Activated CD4-positive, alpha-beta T cell treated with anti-CD3 and anti-CD28 coated beads, Interleukin-2, amount 10 ng/mL, durations not matched to agents 7 days and 5 days (primary cell): ENCODE measurements around the gene ITGB8. TPM values are rescaled to one million over a fixed set of nuclear protein-coding genes. Genes with fewer than 3 reads are reported as not detected.
"Not testable (repeated sequence)": the region's sequence is repeated elsewhere in the genome, so short reads cannot be mapped to it uniquely, and the experiment has no call there.

Experiments
- CTCF ChIA-PET: fragments of 350-600 bp; sonication (Branson Sonifier 250); formaldehyde crosslinking; loops from one replicate; lab custom pipeline; 2021; ENCODE audit warnings: antibody characterized with exemption; lab: Charles Lee
- POLR2A ChIA-PET: fragments of 350-600 bp; sonication (Branson Sonifier 250); formaldehyde crosslinking; loops from one replicate; lab custom pipeline; 2021; ENCODE audit warnings: antibody characterized with exemption; lab: Charles Lee
- DNase-seq: peaks from one replicate; pipeline ENCODE4 v3.0.0-alpha.2; 2020
- H3K27ac Mint-ChIP-seq: one replicate; pipeline ENCODE4 v1.8.0; 2021; ENCODE audit warnings: mild to moderate bottlenecking, moderate library complexity, mixed read lengths
- H3K27me3 Mint-ChIP-seq: one replicate; pipeline ENCODE4 v1.8.0; 2021; ENCODE audit warnings: mixed read lengths
- H3K36me3 Mint-ChIP-seq: one replicate; pipeline ENCODE4 v1.8.0; 2021; ENCODE audit warnings: low read depth, mixed read lengths
- H3K4me1 Mint-ChIP-seq: one replicate; pipeline ENCODE4 v1.8.0; 2021; ENCODE audit warnings: mixed read lengths
- H3K4me3 Mint-ChIP-seq: one replicate; pipeline ENCODE4 v1.8.0; 2021; ENCODE audit warnings: mild to moderate bottlenecking, moderate library complexity, mixed read lengths
- H3K9me3 Mint-ChIP-seq: one replicate; pipeline ENCODE4 v1.8.0; 2021; ENCODE audit warnings: mixed read lengths
- total RNA-seq, 2 experiments: library from RNA; stranded (reverse); gene quantifications; one replicate each; pipeline ENCODE4 v1.2.3, GENCODE V29; 2021

ITGB8 gene
- total RNA-seq, 2 experiments from 2014 or later = not detected

DNA sequence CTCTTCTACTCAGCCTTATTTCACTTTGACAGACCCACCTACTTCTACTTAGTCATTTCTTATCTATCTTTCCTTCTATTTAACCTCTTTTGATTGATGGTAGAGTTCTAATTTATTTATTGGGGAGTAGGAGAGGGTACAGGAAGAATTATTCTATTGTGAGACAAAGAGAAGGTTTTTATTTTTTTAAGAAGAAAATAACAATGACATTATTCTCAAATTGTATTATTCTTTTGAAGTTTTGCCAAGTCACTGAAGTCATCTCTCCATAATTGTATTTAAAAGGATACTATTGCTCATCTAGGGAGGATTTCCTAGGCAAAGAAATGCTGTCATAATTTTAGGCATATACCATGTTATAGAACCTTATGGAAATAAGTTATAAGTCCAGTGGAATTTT, 52.7 kb downstream of the ITGB8 start:
- Mint-ChIP-seq H3K27me3 (no peaks in the 10 kb centered on the region), H3K27ac (no peak overlapping the region), H3K4me3 (no peak overlapping the region), H3K4me1 (no peaks in the 10 kb centered on the region), H3K9me3 (no peaks in the 10 kb centered on the region), H3K36me3 (no peaks in the 10 kb centered on the region)
- ChIA-PET POLR2A (no interaction called here), CTCF (no interaction called here)
- no peak for DNase-seq

- H3K4me3 Mint-ChIP-seq = no peak overlapping the region
- CTCF ChIA-PET = no interaction called here
- no peaks in the 10 kb centered on the region for H3K9me3 Mint-ChIP-seq
- no peaks in the 10 kb centered on the region for H3K27me3 Mint-ChIP-seq
- H3K27ac Mint-ChIP-seq = no peak overlapping the region
- no peaks in the 10 kb centered on the region for H3K4me1 Mint-ChIP-seq
- DNase-seq = no peak
- POLR2A ChIA-PET = no interaction called here
- H3K36me3 Mint-ChIP-seq = no peaks in the 10 kb centered on the region
Measured at GRCh38 chr7:20385126-20385525, 54.4 kb downstream of the ITGB8 start.

DNA sequence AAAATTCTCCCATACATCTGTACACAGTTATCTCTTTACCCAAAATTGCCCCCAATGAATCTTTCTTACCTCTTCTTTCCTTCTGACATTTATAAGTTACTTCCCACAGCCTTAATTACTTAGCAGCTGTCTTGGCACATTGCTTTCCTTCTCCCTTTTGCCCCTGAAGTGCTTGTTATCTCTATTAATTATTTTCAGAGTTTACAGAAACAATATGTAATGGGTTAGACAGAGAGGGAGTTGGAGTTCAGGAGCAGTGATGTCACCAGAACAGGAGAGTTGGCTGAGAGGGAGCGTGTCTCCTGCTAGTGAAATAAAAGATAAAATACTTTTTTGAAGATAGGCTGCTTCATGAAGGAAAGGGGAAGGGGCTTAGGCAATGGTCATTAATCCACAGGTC, 57.4 kb downstream of the ITGB8 start:
- Mint-ChIP-seq H3K9me3 (no peaks in the 10 kb centered on the region), H3K4me3 (no peak overlapping the region), H3K27me3 (no peaks in the 10 kb centered on the region), H3K27ac (no peak overlapping the region), H3K36me3 (no peaks in the 10 kb centered on the region), H3K4me1 (no peaks in the 10 kb centered on the region)
- CTCF ChIA-PET = no interaction called here
- POLR2A ChIA-PET = no interaction called here
- no peak for DNase-seq

DNA sequence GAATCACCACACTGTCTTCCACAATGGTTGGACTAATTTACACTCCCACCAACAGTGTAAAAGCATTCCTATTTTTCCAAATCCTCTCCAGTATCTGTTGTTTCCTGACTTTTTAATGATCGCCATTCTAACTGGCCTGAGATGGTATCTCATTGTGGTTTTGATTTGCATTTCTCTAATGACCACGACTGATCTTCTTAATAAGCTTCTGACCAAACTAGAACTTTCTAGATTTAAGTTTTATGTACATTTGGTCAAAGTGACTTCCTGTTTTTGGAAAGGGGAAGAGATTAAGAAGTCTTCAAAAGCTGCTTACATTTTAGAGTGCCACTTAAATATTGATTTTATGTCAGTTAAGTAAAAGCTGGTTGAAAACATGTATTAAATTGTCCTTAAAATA, 58.5 kb downstream of the ITGB8 start:
- H3K36me3 Mint-ChIP-seq, H3K4me3 Mint-ChIP-seq, DNase-seq, H3K9me3 Mint-ChIP-seq, H3K4me1 Mint-ChIP-seq, H3K27me3 Mint-ChIP-seq, POLR2A ChIA-PET, CTCF ChIA-PET, H3K27ac Mint-ChIP-seq: not testable (repeated sequence)

GRCh38 chr7:20393021-20393610, 62.4 kb downstream of the ITGB8 start:
- Mint-ChIP-seq H3K4me1 (no peaks in the 10 kb centered on the region), H3K27ac (no peak overlapping the region), H3K27me3 (no peaks in the 10 kb centered on the region), H3K4me3 (no peak overlapping the region), H3K36me3 (no peaks in the 10 kb centered on the region), H3K9me3 (no peaks in the 10 kb centered on the region)
- POLR2A ChIA-PET = no interaction called here
- CTCF ChIA-PET = no interaction called here
- DNase-seq = no peak

- no peaks in the 10 kb centered on the region for H3K9me3 Mint-ChIP-seq
- CTCF ChIA-PET = no interaction called here
- POLR2A ChIA-PET = no interaction called here
Measured at GRCh38 chr7:20393616-20394015, 62.9 kb downstream of the ITGB8 start.

DNA sequence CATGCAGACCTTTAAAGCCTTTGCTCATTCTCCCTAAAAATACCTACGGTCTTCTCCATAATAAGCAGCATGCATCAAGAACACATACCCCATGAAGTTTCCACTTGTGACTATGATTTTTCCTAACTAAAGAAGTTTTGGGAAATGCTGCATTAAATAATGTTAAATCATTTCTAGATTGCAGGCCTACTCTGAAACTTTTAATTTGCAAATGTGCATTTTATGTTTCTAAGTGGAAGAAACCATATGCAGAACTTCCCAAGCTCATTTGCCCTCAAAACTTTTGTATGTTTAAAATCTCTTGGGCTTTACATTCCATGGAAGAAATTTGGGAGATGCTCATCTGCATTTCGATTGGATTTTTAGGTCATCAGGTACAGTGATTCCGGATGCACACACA, 63.6 kb downstream of the ITGB8 start:
- no peak for DNase-seq
- Mint-ChIP-seq H3K27me3 (no peaks in the 10 kb centered on the region), H3K9me3 (no peaks in the 10 kb centered on the region), H3K4me1 (no peaks in the 10 kb centered on the region), H3K36me3 (no peaks in the 10 kb centered on the region), H3K27ac (no peak overlapping the region), H3K4me3 (no peak overlapping the region)
- CTCF ChIA-PET = no interaction called here
- POLR2A ChIA-PET = no interaction called here

More at GRCh38 chr7:20393616-20394015, 62.9 kb downstream of the ITGB8 start:
- no peak overlapping the region for H3K4me3 Mint-ChIP-seq
- H3K27me3 Mint-ChIP-seq = no peaks in the 10 kb centered on the region
- DNase-seq = no peak
- H3K36me3 Mint-ChIP-seq = no peaks in the 10 kb centered on the region
- no peak overlapping the region for H3K27ac Mint-ChIP-seq
- no peaks in the 10 kb centered on the region for H3K4me1 Mint-ChIP-seq

DNA sequence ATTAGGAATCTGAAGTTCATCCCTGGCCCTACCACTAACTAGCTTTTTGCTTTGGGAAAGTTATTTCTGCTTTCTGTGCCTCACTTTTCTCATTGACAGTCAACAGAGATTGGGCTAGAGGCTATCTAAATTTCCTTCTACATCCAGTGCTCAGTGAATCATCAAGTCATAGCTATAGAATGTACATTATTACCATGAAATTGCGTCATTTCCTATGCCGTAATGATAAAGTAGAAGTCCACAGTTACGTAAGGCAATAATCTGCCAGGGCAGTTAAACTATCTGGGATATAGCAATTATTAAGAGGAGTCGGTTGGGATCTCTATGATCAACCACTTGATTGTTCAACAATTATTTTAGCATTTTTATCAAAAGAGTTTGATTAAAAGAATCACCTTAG, 64.4 kb downstream of the ITGB8 start:
- Mint-ChIP-seq H3K4me1 (no peaks in the 10 kb centered on the region), H3K4me3 (no peak overlapping the region), H3K36me3 (no peaks in the 10 kb centered on the region), H3K27ac (no peak overlapping the region), H3K27me3 (no peaks in the 10 kb centered on the region), H3K9me3 (no peaks in the 10 kb centered on the region)
- ChIA-PET POLR2A (no interaction called here), CTCF (no interaction called here)
- DNase-seq = no peak

DNA sequence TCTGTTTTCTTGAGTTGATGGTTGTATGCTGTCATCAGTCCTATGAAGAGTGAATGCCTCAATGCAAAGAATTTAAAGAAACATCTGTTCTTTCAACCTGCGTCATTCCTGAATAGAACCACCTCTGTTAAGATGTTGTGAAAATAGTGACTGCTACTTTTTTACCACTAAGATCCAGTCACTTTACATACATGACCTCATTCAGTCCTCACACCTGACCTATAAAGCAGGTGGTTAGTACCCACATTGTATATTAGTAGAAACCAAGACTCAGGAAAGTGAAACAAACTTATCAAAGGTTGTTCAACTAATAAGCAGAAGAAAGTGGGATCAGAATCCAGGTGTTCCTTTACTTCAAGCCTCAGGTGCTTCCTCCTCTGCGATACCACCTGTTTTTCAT, 64.8 kb downstream of the ITGB8 start:
- Mint-ChIP-seq H3K27me3 (no peaks in the 10 kb centered on the region), H3K27ac (no peak overlapping the region), H3K4me1 (no peaks in the 10 kb centered on the region), H3K4me3 (no peak overlapping the region), H3K36me3 (no peaks in the 10 kb centered on the region), H3K9me3 (no peaks in the 10 kb centered on the region)
- ChIA-PET CTCF (no interaction called here), POLR2A (no interaction called here)
- no peak for DNase-seq

DNA sequence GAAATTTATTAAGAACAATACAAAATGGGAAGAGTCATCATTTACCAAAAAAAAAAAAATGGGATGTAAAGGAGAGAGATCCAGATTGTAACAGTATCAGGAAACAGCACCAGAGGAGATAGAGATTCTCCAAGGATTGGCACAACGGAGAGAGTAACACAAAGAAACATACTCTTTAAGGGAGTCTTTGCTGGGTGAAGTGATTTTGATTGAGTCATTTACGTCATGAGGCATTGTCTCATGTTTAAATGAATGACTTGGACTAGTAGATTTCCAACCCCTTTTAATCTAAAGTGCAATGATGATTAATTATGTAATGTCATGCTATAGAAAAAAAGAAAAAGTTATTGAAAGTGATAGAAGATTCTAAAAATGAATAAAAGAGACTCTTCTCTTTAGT, 68.8 kb downstream of the ITGB8 start:
- Mint-ChIP-seq H3K4me1 (no peaks in the 10 kb centered on the region), H3K27ac (no peak overlapping the region), H3K27me3 (no peaks in the 10 kb centered on the region), H3K36me3 (no peaks in the 10 kb centered on the region), H3K4me3 (no peak overlapping the region), H3K9me3 (no peaks in the 10 kb centered on the region)
- no peak for DNase-seq
- POLR2A ChIA-PET = no interaction called here
- CTCF ChIA-PET = no interaction called here

- CTCF ChIA-PET = no interaction called here
- H3K27ac Mint-ChIP-seq = no peak overlapping the region
- no peaks in the 10 kb centered on the region for H3K9me3 Mint-ChIP-seq
Measured at GRCh38 chr7:20401861-20402746, 71.4 kb downstream of the ITGB8 start.

GRCh38 chr7:20402747-20403230, 72.1 kb downstream of the ITGB8 start:
- DNase-seq = no peak
- no peaks in the 10 kb centered on the region for H3K9me3 Mint-ChIP-seq
- H3K4me3 Mint-ChIP-seq = no peak overlapping the region
- no peaks in the 10 kb centered on the region for H3K36me3 Mint-ChIP-seq
- POLR2A ChIA-PET = no interaction called here
- H3K4me1 Mint-ChIP-seq = no peaks in the 10 kb centered on the region
- CTCF ChIA-PET = interaction anchor here (0.6 kb wide), 1 partner anchor 829 kb away, joined by 3 read pairs; no protein-coding TSS in a partner anchor
- H3K27me3 Mint-ChIP-seq = no peaks in the 10 kb centered on the region
- no peak overlapping the region for H3K27ac Mint-ChIP-seq

More at GRCh38 chr7:20401861-20402746, 71.4 kb downstream of the ITGB8 start:
- Mint-ChIP-seq H3K4me1 (no peaks in the 10 kb centered on the region), H3K4me3 (no peak overlapping the region), H3K27me3 (no peaks in the 10 kb centered on the region), H3K36me3 (no peaks in the 10 kb centered on the region)
- POLR2A ChIA-PET = no interaction called here
- no peak for DNase-seq

DNA sequence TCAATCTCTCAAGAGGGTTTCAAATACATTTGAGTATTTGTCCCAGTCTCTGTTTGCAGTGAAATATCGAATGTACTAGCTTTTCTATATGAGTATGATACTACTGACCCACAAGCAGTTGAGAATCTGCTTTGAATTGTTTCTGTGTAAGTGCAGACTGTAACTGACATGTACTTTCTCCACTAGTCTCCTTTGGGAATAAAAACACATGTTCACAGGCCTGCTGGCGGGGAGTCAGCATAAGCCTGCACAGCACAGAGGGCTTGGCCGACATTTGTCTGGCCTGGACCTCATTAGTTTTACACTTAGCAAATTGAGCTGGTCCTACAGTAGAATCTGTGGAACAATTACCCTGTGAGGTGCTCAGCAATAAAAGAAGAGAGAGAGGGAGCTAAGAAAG, 72.6 kb downstream of the ITGB8 start:
- no peaks in the 10 kb centered on the region for H3K36me3 Mint-ChIP-seq
- no peak for DNase-seq
- no peaks in the 10 kb centered on the region for H3K27me3 Mint-ChIP-seq
- no peaks in the 10 kb centered on the region for H3K9me3 Mint-ChIP-seq
- POLR2A ChIA-PET = no interaction called here
- CTCF ChIA-PET = interaction anchor here (0.6 kb wide), 1 partner anchor 828 kb away, joined by 3 read pairs; no protein-coding TSS in a partner anchor
- H3K4me3 Mint-ChIP-seq = no peak overlapping the region
- no peak overlapping the region for H3K27ac Mint-ChIP-seq
- H3K4me1 Mint-ChIP-seq = no peaks in the 10 kb centered on the region
